Measurements from ENCODE around the gene SYN1.

- TF ChIP-seq, protein P1, sequence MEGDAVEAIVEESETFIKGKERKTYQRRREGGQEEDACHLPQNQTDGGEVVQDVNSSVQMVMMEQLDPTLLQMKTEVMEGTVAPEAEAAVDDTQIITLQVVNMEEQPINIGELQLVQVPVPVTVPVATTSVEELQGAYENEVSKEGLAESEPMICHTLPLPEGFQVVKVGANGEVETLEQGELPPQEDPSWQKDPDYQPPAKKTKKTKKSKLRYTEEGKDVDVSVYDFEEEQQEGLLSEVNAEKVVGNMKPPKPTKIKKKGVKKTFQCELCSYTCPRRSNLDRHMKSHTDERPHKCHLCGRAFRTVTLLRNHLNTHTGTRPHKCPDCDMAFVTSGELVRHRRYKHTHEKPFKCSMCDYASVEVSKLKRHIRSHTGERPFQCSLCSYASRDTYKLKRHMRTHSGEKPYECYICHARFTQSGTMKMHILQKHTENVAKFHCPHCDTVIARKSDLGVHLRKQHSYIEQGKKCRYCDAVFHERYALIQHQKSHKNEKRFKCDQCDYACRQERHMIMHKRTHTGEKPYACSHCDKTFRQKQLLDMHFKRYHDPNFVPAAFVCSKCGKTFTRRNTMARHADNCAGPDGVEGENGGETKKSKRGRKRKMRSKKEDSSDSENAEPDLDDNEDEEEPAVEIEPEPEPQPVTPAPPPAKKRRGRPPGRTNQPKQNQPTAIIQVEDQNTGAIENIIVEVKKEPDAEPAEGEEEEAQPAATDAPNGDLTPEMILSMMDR (IDR thresholded peaks at IDR 0.05) = no peak
- TF ChIP-seq EZH2 (IDR thresholded peaks at IDR 0.05) (no peak), EZH2phosphoT487 (IDR thresholded peaks at IDR 0.05) (no peak)
Measured at GRCh38 chrX:47577424-47577823, 42.2 kb downstream of the SYN1 start.

Measured in neural progenitor cell (in vitro differentiated cells).